ENCODE results near the gene PARD3.

GRCh38 chr10:34467902-34468301 is 347.2 kb downstream of the PARD3 start:
- TF ChIP-seq POLR2A (IDR thresholded peaks at IDR 0.05) (no peak), CTCF (IDR thresholded peaks at IDR 0.05) (no peak)
